ENCODE data around the gene FSIP1.

The FSIP1 gene

DNA sequence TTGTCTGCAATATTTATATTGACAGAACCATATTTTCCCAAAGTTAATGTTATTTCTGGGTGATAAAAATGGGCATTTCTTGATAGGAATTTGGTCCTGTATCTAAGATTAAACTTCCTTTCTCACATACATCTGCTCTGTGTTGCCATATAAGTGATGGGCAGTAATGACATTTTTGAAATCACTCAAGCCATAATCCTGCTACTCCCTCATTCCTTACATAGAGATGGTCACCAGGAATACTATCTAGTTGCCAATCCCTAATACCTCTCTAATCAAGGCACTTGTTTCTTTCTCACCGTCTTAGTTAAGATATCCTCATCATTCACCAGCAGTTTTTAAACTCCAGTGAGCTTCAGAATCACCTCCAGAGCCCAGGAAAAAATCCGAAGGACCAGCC is 68.4 kb downstream of the FSIP1 start:
- DNase-seq = no peak

DNA sequence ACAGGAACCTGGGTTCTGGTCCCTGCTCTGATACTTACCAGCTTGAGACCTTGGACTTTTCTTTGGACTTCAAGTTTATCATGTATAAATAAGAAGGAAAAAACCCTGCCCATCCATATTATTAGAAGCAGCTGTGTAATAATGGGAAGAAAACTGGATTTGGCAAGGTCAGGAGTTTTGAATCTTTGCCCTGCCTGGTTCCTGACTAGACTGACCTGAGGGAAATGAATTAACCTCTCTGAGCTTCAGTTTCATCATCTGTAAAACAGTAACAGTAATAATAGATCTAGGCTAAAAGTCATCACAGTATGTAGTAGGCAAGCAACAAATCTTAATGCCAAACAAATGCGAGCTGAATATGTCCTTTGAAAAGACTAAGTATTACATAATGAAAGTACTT is 68.8 kb downstream of the FSIP1 start:
- no peak for DNase-seq

DNA sequence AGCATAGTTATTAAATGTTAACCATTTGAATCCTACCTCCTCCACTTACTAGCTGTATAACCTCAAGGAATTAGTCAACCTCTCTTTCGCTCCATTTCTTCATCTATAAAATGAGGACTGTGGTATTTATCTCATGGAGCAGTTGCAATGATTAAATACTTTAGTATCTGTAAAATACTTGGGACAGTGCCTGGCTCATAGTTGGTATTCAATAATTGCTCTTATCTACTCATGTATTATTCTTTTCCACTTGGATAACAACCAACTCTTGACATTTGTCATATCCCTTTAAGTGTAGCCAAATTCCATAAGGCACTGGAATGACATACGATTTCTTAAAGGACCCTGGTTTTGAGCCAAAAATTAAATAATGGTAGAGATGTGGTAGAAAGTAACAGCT is 72.0 kb downstream of the FSIP1 start:
- no peak for DNase-seq

DNA sequence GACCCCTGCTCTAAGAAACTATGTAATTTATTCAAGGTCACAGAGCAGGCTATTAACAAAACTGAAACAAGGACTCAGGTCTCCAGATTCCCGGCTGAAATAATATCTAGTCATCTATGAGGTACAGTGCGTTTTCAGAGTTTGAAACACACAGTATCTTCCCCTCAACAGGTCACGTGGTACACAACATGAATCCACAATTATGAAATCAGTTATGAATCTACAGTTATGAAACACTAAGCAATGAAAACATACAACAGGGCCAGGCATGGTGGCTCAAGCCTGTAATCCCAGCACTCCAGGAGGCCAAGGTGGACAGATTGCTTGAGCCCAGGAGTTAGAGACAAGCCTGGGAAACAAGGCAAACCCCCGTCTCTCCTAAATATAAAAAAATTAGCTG is 72.7 kb downstream of the FSIP1 start:
- DNase-seq = no peak

DNA sequence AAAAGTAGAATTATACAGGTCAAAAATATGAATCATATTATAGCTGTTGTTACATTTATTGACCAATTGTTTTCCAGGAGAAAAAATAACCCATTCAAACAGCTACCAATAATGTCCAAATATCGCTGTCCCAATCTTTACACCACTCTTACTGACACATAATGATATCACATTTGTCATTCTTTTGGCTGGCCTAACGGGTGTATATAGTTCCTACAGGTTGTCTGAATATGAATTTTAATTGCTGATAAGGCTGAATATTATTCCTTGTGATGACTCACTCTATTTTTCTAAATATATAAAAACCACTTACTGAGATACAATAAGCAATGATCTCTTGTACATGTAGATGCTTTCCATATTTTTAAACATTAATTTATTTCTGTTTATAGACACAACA is 76.4 kb downstream of the FSIP1 start:
- no peak for DNase-seq

DNA sequence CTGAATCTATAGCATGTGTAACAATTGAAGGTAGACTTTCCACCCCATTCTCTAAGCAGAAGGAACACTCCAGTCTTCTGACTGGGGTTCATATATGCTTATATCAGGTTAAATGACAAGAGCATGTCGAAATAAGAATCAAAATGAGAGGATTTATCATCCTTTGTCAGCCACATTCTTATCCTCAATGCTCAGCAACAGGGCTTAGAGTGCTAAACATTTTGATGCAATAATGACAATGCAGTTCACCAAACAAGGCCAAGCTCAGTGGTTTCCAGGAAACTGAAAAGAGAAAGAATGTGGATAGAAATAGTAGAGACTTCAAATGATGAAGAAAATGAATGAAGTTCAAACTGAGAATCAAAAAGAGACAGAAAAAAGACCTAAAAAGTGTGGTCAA is 78.0 kb downstream of the FSIP1 start:
- DNase-seq = no peak

DNA sequence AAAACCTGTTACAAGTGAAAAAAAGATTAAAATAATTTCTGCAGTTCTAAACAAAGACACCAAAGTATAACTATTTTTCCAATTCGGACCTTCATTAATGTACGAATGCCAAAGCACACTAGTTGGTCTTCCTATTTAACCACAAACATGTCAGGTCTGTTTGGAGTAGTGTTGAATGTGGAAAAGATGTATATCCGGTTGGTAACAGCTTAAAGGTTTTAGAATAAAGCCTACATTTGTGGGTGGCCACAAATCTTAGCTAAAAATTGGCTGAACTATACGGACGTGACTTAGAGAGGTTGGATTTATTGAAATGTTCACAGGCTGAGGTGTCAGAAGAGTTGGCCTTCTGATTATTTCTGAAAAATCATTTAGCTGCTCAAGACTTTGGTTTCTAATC is 78.4 kb downstream of the FSIP1 start:
- DNase-seq = no peak

DNA sequence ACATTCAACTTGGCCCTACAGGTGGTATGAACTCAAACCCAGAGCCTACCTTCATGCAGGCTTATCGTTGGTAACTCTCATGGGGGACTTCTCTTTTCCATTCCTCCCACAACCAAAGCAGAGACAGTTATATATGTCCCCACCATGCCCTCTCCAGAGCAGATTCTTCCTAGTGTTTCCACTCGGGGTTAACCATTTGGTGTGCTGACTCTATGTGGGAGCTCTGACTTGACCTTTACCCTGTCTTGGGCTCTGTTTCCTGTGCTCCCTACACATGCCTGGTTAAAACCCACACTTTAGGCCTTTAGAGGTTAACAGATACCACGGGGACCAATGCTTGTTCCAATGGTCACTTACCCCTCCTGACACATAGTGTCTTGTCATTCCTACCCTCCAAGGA is 80.7 kb downstream of the FSIP1 start:
- no peak for DNase-seq

DNA sequence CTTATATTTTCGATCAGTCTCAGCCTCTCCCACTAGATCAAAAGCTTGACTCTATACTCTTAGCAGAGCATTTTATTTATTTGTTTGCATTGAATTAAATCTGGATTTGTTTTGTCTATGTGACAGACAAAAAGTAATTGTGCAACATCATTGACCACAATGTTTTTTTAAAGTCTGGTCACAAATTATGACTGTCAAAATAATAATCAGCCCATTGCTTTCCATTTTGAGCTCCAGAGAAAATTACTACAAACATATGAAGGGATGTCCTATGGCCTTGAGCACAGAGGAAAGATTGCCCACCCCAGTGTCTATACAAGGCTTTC is 82.3 kb downstream of the FSIP1 start:
- DNase-seq = no peak

DNA sequence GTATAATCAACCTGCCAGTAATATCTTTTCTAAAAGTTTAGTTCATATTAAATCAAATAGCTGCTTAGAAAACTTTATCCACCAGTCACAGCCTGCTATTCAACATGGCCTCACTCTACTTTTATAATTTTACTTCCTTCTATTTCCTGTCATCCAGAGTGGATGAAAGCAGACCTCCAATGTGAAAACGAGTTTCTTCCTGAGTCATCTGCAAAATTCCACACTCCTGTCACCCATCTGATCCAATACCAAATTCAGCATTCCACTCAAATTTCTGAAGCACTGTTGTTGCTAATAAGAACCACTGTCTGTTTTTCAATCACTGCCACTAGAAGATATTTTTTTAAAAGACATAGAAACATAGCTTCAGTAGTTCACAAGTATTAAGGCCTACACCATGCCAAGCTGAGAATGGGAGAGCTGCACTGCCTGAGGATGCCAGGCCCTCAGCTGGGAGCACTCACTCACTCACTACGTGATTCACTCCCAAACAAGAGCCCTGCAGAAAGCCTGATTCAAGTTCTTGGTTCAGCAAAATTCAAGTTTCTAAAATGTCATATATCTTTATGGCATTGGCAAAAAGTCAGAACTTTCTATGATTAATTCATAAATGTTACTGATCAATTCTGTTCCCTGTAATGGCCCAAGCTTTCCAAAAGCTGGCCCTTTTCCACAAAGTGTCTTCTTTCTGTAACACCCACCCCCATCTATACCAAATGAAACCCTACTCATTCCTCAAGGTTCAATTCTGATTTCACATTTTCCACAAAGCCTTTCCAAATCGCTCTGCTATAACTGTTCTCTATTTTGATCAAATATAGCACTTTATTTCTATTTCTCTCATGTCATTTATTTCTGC is 82.9 kb downstream of the FSIP1 start:
- DNase-seq = no peak

DNA sequence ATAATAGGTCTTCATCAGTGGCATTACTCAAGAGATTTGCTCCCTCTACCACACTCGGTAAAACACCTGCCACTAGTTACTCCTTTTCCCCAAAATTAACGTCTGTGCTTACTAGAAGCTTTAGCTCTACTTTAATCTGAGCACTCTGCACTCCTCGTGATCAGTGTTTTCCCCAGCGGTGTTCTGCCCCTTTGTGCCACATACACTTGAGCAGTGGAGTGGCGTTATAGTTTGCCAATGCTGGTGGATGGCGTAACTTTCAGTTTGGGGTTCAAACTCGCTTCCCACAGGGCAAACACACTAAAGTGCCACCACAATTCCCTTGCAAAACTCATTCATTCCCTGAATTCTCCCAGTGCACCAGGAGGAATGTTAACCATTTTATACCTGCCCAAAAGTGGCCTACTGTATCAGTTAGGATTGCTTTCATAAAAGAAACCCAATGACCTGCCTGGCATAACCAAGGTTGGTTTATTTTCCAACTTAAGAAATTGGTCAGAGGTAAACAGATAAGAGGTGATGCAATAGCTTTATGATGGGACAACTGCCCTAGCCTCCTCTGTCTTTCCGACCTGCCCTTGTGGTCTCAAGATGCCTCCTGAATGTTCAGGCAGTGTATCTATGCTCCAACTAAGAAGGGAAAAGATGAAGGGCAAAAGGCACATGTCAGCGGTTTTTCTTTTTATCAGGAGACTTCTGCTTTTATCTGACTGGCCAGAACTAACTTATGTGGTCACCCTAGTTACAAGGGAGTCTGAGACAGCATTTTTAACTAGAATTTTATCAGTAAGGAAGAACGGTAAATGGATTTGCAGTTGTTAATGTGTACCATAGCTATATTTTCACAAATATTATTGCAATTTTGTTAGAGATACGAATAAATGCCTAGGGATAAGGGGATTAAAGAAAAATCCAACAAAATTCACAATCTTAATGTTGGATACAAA is 83.9 kb downstream of the FSIP1 start:
- DNase-seq = no peak

DNA sequence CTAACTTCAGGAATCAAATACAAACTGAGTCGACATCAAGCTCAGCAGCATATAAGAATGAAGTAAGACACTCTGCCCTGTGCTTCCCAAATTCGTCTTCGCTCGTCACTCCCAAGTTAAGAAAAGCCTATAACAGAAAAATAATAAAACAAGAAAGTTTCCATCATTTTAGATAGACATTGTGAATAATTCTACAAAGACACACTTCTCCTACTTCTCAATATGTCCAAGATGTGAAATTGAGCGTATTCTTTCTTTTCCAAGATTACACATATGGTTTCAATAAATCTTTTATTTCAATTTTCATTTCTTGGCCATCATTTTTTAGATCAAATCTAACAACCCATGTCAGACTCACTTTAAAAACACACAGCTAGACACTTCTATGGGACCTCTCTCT is 85.1 kb downstream of the FSIP1 start:
- no peak for DNase-seq

DNA sequence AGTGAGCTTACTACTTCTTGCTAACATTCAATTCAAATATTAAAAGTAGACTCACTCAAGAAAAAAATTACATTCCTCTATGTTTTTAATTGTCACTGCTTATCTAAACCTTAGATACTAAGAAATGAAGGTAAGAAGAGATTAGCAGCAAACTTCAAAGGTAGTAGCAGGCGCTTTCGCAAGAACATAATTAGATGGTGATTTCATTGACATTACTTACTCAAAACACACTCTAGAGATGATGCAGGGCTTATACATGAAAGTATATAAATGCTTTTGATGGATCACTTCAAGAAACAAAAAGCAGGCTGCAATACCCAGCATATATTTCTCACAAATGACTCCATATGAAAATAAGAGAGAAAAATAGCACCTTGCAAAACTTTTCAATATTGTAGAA is 86.8 kb downstream of the FSIP1 start:
- no peak for DNase-seq

DNA sequence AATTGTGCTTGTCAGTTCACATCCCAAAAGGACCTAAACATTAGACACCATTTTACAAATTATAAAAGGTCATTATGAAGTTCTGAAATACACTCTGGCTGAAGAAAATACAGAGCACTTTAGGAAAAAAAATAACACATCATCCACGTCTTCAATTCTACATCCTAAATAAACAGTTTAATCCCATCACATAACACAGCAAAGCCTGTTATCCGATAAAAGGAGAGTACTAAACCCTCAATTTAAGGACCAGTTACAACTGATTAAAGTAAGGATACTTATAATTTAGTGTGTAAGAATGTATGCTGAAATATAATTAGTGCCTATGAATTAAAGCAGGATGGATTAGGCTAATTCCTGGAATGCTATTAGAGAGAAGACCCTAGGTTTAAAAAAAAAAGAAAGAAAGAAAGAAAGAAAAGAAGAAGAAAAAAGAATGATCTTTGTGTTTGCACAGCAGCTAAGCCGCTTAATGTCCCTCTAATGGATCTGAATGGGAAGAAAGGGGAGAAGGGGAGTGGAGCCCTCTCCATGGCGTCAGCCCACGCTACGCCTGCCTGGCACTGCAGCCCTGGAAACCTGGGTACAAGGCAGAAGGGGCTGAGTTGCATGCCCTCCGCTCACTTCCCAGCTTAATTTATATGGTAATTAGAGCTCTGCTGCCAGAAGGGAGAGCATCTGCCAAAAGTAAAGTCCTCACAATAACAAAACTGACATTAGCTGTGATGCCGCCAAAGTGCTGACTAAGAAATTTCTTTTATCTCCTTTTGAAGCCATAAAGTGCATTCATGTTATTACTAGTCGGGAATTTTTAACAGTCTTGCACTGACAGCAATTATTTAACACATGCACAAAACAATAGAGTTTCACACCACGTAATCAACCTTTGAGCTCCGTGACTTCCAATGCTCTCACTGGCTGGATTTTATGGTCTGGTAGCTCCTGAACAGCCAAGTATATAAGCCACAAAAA is 90.0 kb downstream of the FSIP1 start:
- no peak for DNase-seq

DNA sequence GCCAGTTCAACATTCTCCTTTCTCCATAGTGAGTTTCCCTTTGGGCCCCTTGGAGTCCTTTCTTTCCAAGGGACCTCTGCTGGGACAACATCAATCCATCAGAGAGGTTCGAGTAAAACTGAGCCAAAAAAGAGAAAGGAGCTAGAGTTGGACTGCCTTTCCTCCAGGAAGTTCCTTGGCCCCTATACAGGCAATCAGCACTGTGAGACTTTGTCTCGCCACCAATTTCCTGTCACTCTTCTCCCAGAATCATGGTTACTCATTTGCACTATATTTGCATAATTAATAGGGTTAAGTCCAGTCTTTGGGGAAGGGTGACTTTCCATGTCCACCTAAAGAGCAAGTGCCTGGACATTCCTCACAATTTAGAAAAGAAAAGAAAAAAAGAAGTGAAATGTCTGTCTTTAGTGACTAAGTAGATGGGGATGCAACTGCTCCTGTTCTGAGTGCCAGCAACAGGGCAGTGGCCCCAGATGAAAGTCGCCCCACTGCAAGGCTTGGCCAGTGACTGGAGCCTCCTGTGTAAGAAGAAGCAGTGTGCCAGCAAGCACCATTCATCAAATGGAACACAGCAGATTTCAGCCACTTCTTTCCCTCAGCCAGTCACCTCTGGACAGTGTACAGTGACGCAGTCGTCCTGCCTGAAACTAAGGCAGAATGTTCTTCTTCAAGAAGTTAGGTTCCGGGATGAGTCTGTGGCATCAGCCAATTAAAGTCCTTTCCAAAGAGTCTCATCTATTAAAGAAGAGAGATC is 91.6 kb downstream of the FSIP1 start:
- DNase-seq = no peak

DNA sequence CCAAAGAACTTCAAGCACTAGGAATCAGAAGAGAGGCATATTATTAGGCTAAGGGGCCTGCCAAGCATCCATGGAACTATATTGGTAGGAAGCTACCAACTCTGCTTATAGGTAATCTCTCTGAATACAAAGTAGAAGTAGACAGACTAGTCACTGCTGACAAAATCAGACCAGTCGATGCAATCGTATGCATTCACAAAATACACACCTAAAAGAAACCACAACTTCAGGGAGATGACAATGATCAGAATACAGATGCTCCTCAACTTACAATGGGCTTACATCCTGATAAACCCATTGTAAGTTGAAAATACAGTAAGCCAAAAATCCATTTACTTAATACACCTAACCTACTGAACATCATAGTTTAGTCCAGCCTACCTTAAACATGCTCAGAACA is 94.7 kb downstream of the FSIP1 start:
- DNase-seq = no peak

DNA sequence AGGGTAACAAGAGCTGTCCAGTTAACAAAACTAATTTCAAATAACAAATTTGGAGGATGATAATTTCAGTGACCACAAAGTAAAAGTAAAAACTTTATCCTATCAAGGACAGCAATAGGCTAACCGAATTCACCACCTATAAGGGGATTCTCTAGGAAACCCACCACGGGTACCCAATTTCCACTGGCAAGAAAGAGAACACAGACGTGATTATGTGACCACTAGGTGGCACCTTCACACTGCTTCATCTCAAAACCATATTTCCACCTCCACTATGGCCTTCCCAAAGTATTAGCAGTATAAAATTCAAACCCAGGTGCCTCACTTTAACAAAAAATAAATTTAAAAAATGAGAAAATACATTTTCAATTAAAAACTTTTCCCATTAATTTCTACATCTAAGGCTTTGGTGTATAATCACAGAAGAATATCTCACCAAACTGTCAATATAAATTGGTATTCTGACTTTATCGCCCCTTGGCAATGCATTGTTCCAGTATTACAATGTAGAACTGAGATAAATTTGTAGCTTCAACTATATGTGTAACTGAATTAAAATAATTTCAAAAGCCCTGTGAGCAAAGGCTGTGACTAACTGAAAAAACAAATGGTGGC is 96.5 kb downstream of the FSIP1 start:
- DNase-seq = no peak

DNA sequence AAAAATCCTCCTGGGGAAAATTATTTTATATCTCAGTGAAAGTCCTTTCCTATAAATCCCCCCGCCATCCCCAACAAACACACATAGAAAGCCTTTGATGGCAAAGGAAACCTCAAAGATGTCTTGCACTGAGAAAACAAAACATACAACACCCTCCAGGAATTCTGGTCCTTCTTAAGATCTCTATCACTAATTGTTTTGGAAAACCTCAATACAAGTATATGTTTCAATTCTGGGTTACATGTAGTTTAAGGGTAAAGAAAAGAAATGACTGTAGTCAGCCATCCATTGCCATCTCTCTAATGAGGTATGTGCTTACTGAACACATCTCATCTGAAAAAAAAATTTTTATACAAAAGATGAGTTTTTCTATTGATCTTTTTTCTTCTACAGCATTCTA is 97.3 kb downstream of the FSIP1 start:
- no peak for DNase-seq

DNA sequence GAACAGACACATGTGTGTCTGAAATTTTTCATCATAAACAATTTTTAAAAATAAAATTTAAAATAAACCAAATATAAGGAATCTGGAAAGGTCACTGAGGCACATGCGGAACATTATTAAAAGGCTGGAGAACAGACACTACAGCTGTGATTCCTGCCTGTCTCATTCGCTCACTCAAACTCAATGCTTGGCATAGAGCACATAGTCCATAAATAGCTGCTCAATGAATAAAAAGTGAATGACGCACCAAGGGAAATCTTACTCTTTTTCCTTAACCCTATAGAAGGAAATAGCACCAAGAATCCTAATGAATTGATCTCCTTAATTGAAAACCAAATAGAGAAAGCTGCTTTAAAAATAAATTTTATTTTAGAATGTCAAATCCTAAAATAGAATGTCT is 98.4 kb downstream of the FSIP1 start:
- DNase-seq = no peak

DNA sequence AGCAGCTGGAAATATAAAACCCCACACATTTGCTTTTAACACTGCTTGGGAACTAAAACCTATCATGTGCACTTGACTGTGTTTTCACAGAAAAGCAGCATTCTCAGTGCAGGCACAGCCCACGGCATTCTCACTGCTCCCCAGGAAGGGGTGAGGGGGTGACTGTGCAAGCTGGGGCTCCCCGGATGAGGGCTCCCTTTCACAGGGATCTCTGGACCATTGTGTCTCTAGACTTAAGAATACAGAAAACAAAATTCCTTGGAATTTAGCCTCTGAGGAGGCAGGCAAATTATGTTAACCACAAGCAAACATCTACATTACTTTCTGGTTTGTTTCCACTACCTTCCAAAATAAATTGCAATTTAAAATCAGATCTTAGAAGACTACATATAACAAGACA is 100.3 kb downstream of the FSIP1 start:
- DNase-seq = no peak

DNA sequence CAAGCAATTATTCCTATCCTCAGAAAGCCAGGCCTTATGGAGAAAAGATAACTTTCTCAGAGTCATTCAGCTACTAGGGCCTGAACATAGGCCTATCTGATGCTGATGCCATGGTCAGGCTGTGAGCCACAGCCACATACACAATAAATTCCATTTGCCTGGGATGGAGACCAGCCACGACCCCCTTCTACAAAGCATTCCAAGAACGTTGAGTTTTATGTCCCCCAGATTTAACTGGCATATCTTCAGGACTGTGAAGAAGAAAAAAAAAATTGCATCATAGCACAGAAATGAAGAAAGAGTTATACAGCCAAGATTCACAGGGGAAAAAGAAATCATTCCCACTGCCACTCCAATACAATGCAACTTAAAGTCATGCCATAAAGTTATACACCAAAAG is 101.8 kb downstream of the FSIP1 start:
- no peak for DNase-seq

DNA sequence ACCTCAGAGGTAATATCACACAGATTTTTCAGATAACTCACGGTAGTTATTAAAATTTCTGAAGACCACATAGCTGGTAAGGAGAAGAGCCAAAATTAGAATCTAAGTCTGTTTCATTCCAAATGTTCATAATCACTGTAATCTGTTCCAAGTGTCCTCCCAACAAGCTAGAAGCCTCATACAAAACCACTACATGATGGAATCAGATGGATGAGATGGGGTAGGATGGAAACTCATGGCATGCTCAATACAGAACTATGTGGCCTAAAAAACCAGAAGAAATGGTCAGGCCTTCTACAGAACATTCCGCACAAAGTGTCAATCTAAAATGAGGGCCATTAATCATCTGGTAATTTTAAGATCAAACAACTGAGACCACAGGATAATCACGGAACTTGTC is 110.0 kb downstream of the FSIP1 start:
- DNase-seq = no peak

Measured in NCI-H2029 treated with DMSO at 0.1 percent for 48 hours (cell line).